Osteoblast (primary cell): ENCODE measurements around the gene ZSWIM7. TPM values are rescaled to one million over a fixed set of nuclear protein-coding genes. Genes with fewer than 3 reads are reported as not detected.

Experiments
- DNase-seq: peaks from one replicate; pipeline ENCODE4 v3.0.0; 2011; ENCODE audit warnings: low spot score, mixed read lengths; ENCODE audit not compliant: insufficient read length; ENCODE audit errors: missing footprints
- H2AFZ ChIP-seq: 2 replicates; pipeline ENCODE4 v1.6.0; 2011; ENCODE audit warnings: mild to moderate bottlenecking, low read length
- H3K27ac ChIP-seq: 2 replicates; pipeline ENCODE4 v1.5.1; 2011; ENCODE audit warnings: mild to moderate bottlenecking, low read depth, low read length, moderate library complexity
- H3K27me3 ChIP-seq: 2 replicates; pipeline ENCODE4 v1.6.0; 2012; ENCODE audit warnings: mild to moderate bottlenecking, control low read depth, inconsistent platforms, low read length, moderate library complexity; ENCODE audit not compliant: insufficient read depth
- H3K36me3 ChIP-seq: 2 replicates; pipeline ENCODE4 v1.5.1; 2011; ENCODE audit warnings: mild to moderate bottlenecking, low read length, control low read depth, moderate library complexity; ENCODE audit not compliant: insufficient read depth
- H3K4me1 ChIP-seq: 2 replicates; pipeline ENCODE4 v1.5.1; 2011; ENCODE audit warnings: mild to moderate bottlenecking, low read length, control low read depth, moderate library complexity; ENCODE audit not compliant: insufficient read depth
- H3K4me2 ChIP-seq: 2 replicates; pipeline ENCODE4 v1.6.0; 2011; ENCODE audit warnings: mild to moderate bottlenecking, low read length; ENCODE audit not compliant: insufficient read depth
- H3K4me3 ChIP-seq: fragments of 200-600 bp; sonication (generic); 3 replicates; pipeline ENCODE4 v1.5.1; 2012; ENCODE audit warnings: mild to moderate bottlenecking, low read length, inconsistent platforms; ENCODE audit not compliant: insufficient read depth
- H3K79me2 ChIP-seq: 2 replicates; pipeline ENCODE4 v1.6.0; 2012; ENCODE audit warnings: mild to moderate bottlenecking, low read length, control low read depth, inconsistent platforms; ENCODE audit not compliant: insufficient read depth
- H3K9me3 ChIP-seq: 2 replicates; pipeline ENCODE4 v1.5.1; 2011; ENCODE audit warnings: low read depth, low read length, control low read depth
- H4K20me1 ChIP-seq: 2 replicates; pipeline ENCODE4 v1.6.0; 2012; ENCODE audit warnings: mild to moderate bottlenecking, low read length, control low read depth; ENCODE audit not compliant: insufficient read depth
- CTCF ChIP-seq: IDR thresholded peaks from 2 replicates; pipeline ENCODE4 v1.5.1; 2011; ENCODE audit warnings: mild to moderate bottlenecking, low read depth, low read length, moderate library complexity; ENCODE audit errors: extremely low read depth
- total RNA-seq: library from RNA; depleted of rRNA; stranded (reverse); fragments of >200 nt; gene quantifications from 2 replicates; pipeline ENCODE4 v1.2.3, GENCODE V29; 2012

Gene ZSWIM7
- total RNA-seq, 1 donor: 11.6 TPM

- no peaks in the 10 kb centered on the region for H3K9me3 ChIP-seq
- peaks cover 38% of the 10 kb centered on the region for H3K36me3 ChIP-seq
- peak overlapping the region; percentile 97 for H3K4me2 ChIP-seq
- H3K27ac ChIP-seq: peak overlapping the region; percentile 96
- no peaks in the 10 kb centered on the region for H3K27me3 ChIP-seq
- H4K20me1 ChIP-seq: peaks cover 11% of the 10 kb centered on the region
- H3K4me3 ChIP-seq: peak overlapping the region; percentile 84
- no peak for TF ChIP-seq CTCF
- peak; percentile 18 for DNase-seq
- H3K4me1 ChIP-seq: peaks cover 19% of the 10 kb centered on the region
- H2AFZ ChIP-seq: peak overlapping the region; percentile 71
- peaks cover 40% of the 10 kb centered on the region for H3K79me2 ChIP-seq
Observed at GRCh38 chr17:15999974-16000827, 697 bp upstream of the ZSWIM7 start.

GRCh38 chr17:15998031-15998562, 1.4 kb downstream of the ZSWIM7 start:
- no peak for TF ChIP-seq CTCF
- Histone ChIP-seq H3K36me3 (peaks cover 17% of the 10 kb centered on the region), H3K4me3 (no peak overlapping the region), H3K27me3 (no peaks in the 10 kb centered on the region), H3K4me1 (peaks cover 19% of the 10 kb centered on the region), H4K20me1 (peaks cover 11% of the 10 kb centered on the region), H3K27ac (peak overlapping the region; percentile 96), H3K79me2 (peaks cover 40% of the 10 kb centered on the region), H3K4me2 (peak overlapping the region; percentile 97), H3K9me3 (no peaks in the 10 kb centered on the region), H2AFZ (no peak overlapping the region)
- peak; percentile 47 for DNase-seq

- no peak for TF ChIP-seq CTCF
- Histone ChIP-seq H4K20me1 (peaks cover 8% of the 10 kb centered on the region), H3K4me1 (peaks cover 17% of the 10 kb centered on the region), H3K4me3 (no peak overlapping the region), H3K27ac (no peak overlapping the region), H2AFZ (no peak overlapping the region), H3K79me2 (peaks cover 23% of the 10 kb centered on the region), H3K36me3 (no peaks in the 10 kb centered on the region), H3K27me3 (no peaks in the 10 kb centered on the region), H3K9me3 (no peaks in the 10 kb centered on the region), H3K4me2 (no peak overlapping the region)
- DNase-seq: no peak
Observed at GRCh38 chr17:15996322-15996721, 3.2 kb downstream of the ZSWIM7 start.
